DMS114 treated with DMSO at 0.1 percent for 48 hours (cell line): ENCODE results near the gene CHRNB4.
"Not testable (repeated sequence)": the region's sequence is repeated elsewhere in the genome, so short reads cannot be mapped to it uniquely, and the experiment has no call there.

Source experiments
- DNase-seq: peaks from one replicate; lab custom pipeline; 2025; ENCODE audit not compliant: unreplicated experiment; lab: John Stamatoyannopoulos, UW

The CHRNB4 gene

DNA sequence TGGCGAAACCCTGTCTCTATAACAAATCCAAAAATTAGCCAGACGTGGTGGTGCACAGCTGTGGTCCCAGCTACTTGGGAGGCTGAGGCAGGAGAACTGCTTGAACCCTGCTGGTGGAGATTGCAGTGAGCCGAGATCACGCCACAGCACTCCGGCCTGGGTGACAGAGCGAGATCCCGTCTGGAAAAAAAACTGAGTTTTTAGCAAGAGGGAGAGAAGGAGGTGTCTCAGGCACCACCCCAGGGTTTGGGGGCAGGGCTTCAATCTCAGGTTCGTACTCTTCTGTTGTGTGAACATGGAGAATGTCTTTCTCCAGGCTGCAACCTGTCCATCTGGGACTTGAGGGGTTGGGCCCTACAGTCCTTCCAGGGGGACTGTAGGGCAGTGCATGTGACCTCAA lies 22.9 kb downstream of the CHRNB4 start:
- DNase-seq, result no peak

DNA sequence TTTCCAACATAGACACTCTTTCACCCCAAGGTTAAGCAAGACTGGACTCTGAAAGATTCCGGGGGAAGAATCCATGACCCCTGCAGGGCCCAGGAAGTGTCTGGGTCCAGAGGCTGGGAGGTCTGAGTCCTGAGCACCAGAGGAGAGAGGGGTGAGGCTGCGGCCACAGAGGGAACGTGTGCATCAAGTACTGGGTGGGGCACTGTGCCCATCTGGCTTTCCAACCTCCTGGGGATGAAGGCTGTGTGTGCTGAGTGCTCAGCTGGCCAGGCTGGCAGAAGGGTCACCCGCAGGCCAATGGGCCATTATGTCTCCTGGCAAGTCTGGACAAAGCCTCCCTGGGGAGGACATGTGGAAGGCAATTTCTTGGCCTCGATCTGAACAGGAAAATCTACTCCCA lies 23.5 kb downstream of the CHRNB4 start:
- DNase-seq, result no peak

DNA sequence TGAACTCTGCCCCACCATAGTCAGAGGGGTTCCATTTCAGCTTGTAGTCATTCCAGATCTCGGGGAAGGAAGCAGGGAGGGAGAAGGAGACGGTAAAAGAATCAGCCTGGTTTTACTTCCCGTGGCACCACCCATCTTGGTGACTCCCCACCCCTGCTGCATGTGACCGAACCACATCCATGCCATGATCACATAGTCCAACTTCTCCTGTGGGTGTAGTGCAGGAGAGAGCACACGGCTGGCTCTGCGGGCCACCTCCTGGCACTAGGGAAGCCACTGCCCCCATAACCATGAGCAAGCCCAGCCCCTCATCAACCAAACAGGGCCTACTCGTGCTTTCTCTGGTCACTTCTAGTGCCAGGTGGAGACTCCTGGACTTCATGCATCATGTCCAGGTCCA lies 23.9 kb downstream of the CHRNB4 start:
- DNase-seq, result no peak

DNA sequence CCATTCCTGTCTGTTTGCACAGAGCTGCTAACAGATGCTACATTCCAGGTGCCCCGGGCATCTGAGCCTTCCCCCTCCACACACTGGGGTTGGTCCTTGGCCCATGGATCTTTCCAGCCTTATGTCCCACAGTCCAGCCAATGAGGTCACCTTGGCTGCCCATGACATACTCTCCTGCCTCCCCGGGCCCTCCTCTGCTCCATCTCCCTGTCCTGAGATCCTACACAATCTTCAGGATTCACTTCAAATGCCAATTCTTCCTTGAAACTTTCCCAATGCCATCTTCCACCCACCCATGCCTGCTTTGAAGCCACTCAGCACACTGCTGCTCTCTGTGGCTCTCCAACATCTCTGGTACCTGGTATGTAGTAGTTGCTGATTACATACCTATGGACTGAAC lies 24.5 kb downstream of the CHRNB4 start:
- DNase-seq, result no peak

DNA sequence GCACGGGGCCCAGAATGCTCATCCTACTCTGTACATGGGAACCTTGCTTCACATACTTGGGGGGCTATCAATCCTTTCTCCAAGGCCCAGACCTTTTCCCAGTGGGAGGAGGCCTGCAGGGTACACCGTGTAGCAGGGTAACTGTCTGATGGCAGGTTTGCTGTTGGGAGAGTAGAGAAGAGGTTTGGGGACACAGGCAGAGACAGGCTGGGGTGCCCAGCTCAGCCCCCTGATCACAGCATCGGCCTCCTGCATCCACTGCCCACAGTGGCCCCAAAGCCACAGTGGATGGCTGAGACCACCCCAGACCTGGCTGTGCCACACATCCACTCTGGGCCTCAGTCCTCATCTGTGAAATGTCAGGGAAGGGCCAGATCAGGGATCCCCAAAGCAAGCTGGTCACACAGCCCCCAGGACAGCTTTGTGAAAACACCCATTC lies 25.8 kb downstream of the CHRNB4 start:
- DNase-seq, result no peak

DNA sequence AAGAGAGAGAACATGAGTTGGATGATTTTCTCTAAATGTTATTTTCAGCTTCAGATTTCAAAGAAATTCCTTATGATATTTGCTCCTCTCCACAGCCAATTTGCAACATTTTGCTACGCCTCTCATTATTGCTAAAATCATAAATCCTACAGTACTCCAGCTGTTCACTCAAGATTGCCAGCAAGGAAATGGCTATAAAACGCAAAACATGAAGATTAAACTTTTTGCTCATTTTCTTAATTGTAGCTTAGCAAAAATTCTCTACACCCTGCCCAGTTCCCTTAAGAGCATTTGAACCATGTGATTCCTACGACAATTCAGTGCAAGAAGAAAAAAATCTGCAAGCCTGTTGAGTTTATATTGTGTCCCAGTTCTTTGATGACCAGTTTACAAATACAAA lies 27.0 kb downstream of the CHRNB4 start:
- no peak for DNase-seq

DNA sequence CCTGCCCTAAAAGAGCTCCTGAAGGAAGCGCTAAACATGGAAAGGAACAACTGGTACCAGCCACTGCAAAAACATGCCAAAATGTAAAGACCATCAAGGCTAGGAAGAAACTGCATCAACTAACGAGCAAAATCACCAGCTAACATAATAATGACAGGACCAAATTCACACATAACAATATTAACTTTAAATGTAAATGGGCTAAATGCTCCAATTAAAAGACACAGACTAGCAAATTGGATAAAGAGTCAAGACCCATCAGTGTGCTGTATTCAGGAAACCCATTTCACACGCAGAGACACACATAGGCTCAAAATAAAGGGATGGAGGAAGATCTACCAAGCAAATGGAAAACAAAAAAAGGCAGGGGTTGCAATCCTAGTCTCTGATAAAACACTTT lies 31.5 kb downstream of the CHRNB4 start:
- DNase-seq, result not testable (repeated sequence)

DNA sequence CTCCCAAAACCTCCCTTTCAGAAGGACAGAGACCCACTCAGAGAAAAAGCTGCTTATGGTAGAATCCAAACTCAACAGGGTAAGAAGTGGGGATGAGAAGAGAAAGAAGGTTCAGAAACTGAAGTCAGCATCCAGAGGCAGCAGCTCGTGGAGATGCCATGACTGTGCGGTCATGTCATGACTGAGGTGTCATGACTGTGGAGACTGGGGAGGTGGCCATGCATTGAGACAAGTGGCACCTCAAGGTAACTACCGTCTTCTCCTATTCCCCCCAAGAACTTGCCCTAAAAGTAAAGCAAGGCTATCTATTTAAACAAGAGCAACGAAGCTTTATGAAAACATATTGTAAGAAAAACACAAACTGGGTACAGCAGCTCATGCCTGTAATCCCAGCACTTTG lies 35.3 kb downstream of the CHRNB4 start:
- DNase-seq, result no peak

DNA sequence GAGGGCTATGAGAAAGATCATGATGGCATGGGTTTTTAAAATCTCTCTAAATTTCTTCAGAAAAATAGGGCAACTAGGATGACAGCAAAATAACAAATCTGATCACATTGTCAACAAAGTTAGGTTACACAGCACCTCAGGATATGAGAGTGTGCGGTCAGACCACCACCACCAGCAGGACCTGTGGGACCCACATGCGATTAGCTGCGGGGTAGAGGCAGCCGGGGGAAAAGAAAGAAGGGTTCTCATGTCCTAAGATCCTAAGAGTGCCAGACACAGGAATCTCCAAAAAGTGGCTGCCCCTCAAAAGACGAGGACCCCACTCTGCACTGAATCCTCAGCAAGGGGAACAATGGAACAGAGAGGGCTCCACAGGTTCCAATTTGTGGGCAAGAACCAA lies 35.8 kb downstream of the CHRNB4 start:
- no peak for DNase-seq

DNA sequence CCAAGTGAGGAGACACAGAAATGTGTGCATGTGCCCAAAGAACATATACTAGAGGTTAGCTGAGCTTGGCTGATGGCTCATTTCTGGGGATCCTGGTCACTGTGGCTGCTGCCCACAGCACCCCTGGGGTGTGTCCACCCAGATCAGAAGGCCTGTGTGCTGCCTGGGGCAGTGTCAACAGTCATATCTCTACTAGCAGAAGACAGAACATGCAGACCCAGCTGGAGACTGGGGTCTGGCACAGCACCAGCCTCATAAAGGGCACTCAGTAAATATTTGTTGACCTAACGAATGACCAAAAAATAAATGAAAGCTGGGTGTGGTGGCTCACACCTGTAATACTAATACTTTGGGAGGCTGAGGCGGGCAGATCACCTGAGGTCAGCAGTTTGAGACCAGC lies 36.6 kb downstream of the CHRNB4 start:
- no peak for DNase-seq

DNA sequence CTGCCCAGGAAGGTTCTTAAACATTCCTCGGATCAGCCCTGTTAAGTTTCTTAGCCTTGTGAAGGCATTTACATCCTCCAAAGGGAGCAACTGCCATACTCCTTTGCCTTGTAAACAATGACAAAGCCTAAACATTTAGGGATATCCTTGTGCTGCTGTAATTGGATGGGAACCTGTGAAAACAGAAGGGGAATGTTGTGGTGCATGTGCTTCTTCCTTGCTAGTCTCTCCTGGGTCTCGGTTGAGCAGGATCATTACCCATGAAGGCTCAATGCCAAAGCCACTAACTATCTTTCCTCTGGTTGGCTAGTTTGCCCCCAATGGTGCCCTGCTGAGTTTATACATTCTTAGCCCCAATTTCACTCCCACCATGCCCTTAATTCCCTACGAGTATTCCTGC lies 37.5 kb downstream of the CHRNB4 start:
- DNase-seq, result no peak

DNA sequence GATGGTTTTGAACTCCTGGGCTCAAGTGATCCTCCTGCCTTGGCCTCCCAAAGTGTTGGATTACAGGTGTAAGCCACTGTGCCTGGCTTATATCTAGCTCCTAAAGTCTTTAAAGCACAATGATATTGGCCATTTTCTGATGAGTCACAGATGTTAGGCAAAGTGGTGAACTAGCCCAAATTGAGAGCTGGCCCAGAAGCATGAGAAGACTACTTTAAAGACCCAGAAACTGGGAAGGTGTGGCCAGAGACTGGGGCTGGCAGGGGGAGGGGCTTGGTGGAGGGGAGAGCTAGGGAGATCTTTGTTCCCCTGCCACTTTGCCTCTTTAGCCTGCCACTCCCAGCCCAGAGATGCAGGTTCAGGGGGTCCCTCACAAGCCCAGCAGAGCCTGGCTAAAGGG lies 41.8 kb downstream of the CHRNB4 start:
- no peak for DNase-seq

DNA sequence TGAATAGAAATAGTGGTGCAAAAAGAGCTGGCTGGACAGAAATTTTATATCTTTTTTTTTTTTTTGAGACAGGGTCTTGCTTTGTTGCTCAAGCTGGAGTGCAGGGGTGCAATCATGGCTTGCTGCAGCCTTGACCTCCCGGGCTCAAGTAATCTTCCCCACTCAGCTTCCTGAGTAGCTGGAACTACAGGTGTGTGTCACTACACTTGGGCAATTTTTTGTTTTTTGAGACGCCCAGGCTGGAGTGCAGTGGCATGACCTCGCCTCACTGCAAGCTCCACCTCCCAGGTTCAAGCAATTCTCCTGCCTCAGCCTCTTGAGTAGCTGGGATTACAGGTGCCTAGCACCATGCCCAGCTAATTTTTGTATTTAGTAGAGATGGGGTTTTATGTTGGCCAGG lies 42.7 kb downstream of the CHRNB4 start:
- no peak for DNase-seq

DNA sequence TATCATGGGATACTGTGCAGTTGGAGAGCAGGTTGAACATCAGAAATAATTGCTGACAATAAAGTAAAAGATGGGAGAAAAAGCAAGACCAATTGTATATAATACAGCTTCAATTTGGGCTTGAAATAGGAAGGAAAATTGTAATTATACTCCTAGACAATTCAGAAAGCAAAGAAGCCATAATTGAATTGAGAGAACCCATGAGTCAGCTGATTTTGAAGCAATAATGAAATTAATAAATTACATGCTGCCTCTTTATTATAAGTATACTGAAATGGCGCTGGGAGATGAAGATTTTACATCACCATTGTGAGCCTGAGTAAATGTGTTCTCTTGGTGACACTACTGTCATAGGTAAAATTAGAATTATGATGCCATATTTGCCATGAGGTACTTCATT lies 43.4 kb downstream of the CHRNB4 start:
- no peak for DNase-seq

DNA sequence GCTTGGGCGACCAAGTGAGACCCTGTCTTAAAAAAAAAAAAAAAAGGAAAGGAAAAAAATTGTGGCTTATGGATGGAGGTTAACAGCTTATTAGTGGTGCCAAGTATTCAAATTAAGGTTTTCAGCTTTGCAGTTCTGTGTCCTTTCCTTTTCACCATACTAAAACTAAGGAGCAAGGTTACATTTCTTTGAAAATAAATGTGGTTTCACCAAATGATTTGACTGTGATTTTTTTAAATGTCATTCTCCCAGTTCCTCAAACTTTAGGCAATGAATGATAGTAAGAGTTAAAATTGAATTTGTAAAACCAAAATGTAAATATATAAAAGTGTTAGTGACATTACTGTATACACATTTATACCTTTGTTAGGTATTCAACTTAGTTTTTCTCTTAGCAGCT lies 66.1 kb downstream of the CHRNB4 start:
- DNase-seq, result no peak
